ENCODE measurements around the gene TUG1.

DNA sequence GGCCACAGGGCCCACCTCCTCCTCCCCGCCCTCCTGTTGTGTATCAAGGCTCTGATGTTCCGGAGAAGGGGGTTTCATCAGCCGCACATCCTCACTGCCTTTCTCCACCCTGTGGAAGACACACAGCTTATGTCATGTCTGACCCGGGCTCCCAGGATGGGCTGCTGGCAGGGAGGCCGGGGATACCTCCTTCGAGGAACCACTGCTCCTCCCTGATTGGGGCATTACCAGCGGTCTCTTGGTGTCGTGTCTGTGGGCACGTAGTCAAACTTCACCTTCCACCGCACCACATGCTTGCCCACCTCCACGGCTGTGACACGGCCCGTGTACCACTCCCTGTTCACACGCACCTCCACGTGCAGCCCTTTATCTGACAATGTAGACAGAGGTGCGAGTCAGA lies 36.4 kb upstream of the TUG1 start:
- TF ChIP-seq POLR2A (IDR thresholded peaks at IDR 0.05), result no peak
- TF ChIP-seq, protein P1, sequence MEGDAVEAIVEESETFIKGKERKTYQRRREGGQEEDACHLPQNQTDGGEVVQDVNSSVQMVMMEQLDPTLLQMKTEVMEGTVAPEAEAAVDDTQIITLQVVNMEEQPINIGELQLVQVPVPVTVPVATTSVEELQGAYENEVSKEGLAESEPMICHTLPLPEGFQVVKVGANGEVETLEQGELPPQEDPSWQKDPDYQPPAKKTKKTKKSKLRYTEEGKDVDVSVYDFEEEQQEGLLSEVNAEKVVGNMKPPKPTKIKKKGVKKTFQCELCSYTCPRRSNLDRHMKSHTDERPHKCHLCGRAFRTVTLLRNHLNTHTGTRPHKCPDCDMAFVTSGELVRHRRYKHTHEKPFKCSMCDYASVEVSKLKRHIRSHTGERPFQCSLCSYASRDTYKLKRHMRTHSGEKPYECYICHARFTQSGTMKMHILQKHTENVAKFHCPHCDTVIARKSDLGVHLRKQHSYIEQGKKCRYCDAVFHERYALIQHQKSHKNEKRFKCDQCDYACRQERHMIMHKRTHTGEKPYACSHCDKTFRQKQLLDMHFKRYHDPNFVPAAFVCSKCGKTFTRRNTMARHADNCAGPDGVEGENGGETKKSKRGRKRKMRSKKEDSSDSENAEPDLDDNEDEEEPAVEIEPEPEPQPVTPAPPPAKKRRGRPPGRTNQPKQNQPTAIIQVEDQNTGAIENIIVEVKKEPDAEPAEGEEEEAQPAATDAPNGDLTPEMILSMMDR (IDR thresholded peaks at IDR 0.05), result no peak

Data from adrenal gland (tissue), 5 donors.